GM21717 (cell line): Measurements from ENCODE around the gene CPZ.

Experiments used
- ATAC-seq: cut with Tn5 transposase; IDR thresholded peaks from one replicate; pipeline ENCODE4 v1.9.1; 2021; ENCODE audit warnings: mild to moderate bottlenecking, moderate library complexity; ENCODE audit not compliant: unreplicated experiment

CPZ gene

DNA sequence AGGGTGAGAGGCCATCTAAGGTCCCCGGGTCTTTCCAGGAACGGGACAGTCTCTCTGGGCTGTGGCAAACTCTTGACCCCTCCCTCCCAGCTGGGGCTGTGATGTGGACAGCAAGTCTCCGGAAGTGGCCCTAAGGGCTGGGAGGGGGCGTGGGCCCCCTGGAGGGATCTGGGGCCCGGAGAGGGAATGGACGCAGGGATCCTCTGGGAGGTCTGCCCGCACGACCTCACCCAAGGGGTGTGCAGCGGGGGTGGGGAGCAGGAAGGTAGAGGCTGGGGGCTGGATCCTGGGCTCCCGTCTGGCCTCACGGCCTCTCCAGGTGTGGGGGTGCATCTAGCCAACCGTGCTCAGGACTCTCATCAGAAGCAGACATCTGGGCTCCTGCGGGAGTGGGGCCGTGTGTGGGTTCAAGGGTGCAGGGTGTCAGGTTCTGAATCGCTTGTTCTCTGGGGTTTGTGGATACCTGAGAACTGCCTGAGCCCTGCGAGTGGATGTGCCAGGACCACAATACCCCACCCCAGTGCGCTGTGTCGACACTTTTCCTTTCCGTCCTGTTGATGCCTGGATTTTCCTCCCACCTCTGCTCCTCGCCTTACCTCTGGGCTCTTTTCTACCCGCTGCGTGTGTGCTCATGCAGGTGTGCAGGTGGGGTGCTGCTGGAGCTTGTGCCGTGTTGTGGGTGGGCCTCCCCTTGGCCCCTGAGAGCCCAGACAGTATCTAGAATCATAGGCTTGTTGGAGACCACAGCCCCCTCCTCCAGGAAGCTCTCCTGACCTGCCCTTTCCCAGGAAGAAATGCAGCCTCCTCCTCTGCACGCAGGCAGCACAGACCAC lies 915 bp downstream of the CPZ start:
- ATAC-seq, result no peak

DNA sequence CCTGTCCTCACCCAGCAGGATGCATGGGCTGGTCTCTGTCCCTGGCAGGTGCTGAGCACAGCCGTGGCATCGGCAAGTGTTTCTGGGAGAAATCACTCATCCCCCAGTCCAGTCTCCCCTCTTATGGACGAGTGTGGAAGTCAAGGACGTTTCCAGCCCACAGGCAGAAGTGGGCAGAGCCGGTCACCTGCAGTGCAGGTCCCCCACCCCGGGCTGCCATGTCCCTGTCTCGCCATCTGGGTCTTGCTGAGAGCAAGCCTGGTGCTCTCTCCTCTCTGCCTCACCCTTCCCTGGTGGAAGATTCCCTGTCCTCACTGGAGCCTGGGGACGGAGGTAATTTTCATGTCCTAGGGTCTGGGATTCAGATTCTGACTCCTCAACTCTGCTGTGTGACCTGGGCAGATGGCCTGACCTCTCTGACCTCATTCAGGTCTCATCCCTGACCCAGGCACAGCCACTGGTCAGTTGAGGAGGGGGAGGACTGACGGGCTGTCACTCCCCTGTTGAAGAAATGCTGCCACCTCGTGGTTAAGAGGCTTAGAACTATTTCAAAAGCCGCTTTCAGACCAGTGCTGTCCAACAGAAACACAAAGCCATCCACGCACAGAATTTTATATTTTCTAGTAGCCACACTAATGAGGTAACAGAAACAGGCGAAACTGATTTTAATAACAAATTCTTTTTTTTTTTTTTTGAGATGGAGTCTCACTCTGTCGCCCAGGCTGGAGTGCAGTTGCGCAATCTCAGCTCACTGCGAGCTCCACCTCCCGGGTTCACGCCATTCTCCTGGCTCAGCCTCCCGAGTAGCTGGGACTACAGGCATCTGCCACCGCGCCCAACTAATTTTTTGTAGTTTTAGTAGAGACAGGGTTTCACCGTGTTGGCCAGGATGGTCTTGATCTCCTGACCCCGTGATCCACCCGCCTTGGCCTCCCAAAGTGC lies 1.8 kb downstream of the CPZ start:
- ATAC-seq, result no peak

DNA sequence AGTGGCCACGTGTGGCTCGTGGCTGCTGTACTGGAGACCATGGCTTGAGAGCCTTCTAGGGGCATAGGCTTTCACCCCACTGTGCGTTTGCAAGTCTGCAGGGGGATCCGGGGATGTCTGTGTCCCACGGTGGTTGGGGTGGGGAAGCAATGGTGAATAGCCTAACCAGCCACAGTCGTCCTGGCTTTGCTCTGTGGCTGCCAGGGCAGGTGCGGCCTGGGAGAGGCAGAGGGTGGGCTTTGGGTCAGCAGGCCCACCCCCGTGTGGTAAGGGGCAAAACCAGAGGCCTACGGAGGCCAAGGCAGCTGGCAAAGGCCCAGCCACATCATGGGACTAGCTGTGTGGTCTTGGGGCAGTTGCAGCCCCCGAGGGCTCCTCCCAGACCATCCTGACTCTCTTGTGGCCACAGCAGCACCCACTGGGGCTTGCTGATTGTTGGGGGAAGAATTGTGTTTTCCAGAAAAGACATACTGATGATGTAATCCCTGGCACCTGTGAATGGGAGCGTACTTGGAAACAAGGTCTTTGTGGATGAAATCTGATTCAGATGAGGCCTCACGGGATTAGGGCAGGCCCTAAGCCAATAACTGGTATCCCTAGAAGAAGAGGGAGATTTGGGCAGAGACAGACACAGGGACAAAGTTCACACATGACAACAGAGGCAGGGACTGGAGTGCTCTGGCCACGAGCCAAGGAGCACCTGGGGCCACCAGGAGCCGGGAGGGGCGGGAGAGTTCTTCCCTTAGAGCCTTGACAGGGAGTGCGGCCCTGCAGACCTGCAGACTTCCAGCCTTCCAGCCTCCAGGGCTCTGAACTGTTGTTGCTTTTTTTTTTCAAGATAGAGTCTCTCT lies 2.9 kb downstream of the CPZ start:
- no peak for ATAC-seq

DNA sequence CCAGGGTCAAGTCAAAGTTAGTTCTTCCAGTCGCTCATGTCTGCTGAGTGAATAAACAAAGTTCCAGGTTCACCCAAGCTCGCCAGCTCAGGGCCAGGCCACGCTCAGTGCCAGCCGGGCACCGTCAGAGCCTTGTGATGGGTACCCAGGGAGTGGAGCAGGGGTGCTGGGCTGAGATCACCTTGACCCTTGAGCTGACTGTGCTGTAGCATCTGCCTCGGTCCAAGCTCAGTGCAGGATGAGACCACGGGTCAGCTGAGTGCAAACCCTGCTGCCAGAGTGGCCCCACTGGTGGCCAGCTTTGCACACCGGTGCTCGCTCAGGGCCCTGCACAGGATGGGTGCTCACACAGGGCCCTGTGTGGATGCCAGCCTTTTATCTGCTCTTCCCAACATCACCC lies 4.3 kb downstream of the CPZ start:
- ATAC-seq, result no peak

DNA sequence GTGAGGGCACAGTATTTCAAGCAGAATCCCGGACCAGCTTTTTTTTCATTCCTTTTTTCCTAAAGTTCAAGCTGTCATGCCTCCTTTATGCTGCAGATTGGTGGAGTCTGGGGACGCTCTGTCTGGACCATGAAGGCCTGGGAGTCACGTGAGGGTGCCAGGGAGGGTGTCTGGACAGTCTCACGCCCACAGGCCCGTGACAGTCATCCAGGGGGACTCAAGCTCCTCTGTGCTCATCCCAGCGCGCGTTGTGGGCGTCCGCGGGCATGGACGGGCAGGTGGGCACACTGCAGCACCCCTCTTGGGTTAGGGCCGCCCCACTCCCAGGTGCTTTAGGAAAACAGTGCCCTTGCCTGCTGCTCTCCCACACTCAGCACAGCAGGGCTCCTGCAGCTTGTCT lies 4.8 kb downstream of the CPZ start:
- ATAC-seq, result no peak

DNA sequence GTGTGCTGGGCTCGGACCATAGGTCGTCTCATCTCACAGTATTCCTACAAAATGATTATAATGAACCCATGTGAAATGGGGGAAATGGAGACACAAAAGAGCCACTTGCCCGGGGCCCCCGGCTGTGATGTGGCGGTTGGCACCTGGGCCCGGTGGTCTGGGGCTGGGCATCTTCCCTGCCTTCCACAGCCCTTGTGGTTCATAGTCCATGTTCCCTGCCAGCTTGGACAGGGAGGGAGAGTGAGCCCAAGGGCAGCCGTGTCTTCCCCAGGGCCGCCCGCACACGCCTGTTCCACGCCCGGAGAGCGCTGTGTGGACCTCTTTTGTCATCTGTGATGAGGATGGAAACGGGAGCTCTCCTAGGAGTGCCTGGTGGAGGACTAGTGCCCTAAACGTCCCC lies 5.2 kb downstream of the CPZ start:
- ATAC-seq, result no peak

DNA sequence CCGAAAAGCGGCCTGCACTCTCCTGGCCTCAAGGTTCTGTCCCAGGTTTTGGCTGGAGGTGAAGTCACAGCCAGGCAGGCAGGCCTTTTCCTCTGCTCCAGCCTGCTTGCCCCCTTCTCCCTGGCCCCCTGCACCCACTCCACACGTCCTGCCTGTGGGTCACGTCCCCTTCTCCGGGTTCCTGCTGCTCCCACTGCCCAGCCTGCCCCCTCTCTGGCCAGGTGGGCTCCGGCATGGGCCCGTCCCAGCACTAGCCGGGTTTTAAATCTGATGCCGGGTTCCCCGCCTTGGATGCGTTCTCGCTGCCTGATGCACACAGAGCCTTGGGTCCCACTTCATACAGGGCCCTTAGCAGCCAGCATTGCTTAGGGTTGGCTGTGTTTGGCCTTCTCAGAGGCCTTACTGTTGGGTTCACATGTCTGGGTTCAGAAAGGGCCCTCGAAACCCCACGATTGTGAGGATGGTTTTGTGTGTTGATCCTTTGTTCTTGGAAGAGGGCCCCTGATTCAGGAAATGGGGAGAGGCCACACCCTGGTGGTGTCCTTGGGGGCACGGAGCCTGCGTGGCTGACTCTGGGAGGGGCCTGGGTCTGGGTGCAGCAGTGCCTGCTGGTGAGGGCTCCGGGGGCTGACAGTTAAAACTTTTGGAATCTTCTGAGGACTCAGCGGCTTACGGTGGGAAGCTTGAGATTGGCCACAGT lies 6.0 kb downstream of the CPZ start:
- ATAC-seq, result no peak

DNA sequence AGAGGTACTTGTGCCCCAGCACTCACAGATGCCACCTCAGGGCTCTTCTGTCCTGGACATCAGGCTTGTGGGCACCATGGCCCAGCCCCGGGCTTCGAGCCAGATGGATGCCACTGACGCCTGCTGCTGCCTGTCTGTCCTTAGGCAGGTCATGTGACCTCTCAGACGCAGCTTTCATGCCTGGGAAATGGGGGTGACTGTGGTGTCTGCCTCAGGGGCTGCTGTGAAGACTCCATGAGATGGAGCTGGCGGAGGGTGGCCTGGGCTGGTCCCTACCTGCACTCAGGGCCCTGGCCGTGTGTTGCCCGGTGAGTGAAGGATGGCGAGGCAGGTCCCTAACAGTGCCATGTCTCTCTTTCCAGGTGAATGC lies 6.5 kb downstream of the CPZ start:
- no peak for ATAC-seq

DNA sequence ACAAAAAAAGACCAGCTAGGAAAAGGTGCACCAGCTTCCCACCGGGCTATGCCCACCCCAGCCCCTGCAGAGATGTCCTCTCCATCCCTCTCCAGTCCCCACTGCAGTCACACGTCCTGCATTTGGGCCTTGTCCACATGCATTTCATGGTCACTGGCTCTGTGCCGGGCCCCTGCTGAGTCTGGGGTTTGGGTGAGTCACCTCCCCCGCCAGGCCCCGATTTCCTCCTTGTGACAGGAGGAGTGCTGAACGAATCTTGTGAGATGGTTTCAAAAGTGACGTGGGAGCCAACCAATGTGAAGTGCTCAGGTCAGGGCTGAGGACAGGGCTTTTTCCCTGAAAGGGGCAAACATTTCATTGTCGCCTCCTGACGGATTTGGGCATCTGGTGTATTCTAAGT lies 7.1 kb downstream of the CPZ start:
- ATAC-seq, result no peak

DNA sequence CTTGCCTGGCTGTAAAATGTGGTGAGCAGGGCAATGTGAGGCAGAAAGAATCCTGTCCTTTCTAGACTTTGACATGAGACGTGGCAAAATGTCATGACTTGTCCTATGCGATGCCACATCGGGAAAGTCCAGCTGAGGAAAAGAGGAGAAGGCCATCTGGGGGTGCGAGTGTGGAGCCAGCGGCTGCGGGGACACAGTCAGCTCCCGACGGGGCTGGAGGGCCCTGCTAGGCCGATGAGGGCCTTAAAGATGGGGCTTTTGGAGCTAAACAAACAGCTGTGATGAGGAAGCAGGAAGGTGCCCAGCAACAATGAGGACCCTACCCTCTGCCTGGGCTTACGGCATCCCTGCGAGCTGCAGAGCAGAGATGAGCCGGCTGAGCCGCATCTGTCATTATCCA lies 7.7 kb downstream of the CPZ start:
- ATAC-seq, result no peak

DNA sequence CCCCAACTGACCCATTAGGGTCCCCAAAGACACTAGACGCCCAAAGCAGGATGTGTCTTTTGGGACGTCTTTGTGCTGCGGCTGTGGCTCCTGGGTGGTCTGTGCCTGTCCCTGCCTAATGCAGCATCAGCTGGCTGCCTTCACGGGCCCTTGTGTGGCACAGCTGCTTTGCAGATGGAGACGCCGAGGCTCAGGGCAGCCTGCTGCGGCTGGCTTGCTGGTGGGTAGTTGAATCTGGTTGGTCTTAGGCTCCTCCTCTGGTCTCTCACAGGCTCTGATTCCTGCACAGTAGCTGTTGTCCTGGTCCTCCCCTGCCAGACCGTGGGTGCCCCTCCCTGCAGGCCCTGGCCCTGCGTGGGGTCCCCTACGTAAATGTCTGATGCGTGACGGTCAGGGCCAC lies 8.1 kb downstream of the CPZ start:
- ATAC-seq, result no peak

DNA sequence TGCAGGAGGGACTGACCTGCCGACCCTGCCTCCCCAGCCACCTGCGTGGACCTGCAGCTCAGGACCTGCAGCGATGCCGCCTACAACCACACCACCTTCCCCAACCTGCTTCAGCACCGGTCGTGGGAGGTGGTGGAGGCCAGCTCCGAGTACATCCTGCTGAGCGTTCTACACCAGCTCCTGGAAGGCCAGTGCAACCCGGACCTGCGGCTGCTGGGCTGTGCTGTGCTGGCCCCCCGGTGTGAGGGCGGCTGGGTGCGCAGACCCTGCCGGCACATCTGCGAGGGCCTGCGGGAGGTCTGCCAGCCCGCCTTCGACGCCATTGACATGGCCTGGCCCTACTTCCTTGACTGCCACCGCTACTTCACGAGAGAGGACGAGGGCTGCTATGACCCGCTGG lies 8.5 kb downstream of the CPZ start:
- no peak for ATAC-seq

DNA sequence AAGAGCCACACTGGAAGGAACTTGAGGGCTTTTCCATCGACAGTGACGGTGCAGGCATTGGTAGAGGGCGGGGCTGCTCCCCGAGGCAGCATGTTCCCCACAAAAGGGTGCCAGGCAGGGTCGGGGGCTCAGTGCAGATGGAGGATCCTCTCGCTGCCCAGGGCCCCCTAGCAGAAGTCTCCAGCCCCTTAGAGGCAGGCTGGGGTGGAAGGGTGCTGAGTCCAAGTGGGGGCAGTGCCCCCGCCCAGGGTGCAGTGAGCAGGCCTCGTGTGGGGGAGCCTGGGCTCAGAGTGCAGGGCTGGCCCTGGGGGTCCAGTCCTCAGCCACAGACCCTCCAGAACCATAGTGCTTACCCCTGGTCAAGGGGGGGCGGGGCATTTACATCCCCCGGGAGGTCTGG lies 9.0 kb downstream of the CPZ start:
- no peak for ATAC-seq

DNA sequence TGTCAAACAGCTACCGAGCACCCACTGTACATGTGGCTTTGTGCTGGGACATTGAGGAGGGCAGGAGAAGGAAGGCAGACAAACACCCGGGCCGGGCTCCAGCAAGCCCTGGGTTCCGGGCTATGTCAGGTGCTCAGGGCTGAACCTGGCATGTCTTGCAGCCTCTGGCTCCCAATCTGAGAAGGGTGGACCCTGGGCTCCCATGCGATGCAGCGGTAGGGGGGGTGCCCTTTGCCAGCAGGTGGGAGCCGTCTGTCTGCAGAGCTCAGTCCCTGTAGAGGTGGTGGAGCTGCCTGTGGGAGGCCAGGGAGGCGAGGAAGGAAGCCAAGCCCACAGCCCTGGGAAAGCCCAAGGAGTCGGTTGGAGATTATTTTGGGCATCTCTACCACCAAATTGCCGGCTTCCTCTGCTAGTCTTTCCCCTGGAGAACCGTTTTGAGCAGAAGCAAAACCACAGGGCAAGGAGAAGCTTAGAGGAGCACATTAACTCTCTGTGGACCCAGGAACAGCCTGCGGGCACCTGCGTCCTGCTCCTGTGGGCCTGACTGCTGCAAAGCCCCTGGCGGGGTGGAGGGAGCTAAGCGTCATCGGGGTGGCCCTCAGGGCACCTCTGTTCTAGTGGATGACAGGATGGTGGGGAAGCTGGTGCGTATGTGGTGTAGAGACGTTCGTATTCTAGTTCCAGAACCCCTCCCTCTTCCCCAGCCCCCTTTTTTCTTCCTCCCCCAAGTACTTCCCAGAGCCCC lies 10.3 kb downstream of the CPZ start:
- ATAC-seq, result no peak

DNA sequence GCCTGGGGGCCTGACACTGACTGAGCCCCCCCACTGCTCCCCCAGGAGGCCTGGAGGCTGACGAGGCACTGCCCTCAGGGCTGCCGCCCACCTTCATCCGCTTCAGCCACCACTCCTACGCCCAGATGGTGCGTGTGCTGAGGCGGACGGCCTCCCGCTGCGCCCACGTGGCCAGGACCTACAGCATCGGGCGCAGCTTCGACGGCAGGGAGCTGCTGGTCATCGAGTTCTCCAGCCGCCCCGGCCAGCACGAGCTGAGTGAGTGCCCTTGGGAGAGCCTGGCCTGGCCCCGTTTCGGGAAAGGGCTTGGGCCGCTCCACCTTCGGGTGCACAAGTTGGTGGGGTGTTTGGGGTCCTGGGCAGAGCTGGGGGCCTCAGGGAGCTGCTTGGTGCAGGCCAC lies 11.4 kb downstream of the CPZ start:
- ATAC-seq, result no peak

DNA sequence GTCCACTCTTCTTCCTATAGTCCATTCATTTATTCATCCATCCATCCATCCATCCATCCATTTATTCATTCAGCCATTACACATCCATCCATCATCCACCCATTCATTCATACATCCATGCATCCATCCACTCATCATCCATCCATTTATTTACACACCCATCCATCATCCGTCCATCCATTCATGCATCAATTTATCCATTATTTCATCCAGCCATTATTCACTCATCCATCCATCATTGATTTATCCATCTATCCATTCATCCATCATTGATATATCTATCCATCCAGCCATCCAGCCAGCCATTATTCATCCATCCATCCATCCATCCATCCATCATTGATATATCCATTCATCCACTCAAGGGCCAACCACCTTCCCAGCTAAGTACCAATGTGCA lies 12.7 kb downstream of the CPZ start:
- no peak for ATAC-seq

DNA sequence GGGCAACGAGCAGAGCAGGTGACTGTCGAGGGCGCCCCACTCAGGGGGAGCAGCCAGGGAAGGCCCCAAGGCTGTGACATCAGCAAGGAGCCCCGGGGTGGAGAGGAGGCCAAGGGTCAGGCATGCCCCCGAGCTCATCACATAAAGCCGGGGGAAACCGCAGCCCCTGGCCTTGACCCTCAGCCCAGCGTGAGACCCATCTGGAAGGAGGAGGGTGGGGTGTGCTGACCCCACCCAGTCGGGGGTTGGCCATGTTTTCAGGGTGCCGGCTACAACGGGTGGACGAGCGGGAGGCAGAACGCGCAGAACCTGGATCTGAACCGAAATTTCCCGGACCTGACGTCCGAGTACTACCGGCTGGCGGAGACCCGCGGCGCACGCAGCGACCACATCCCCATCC lies 13.9 kb downstream of the CPZ start:
- ATAC-seq, result no peak

DNA sequence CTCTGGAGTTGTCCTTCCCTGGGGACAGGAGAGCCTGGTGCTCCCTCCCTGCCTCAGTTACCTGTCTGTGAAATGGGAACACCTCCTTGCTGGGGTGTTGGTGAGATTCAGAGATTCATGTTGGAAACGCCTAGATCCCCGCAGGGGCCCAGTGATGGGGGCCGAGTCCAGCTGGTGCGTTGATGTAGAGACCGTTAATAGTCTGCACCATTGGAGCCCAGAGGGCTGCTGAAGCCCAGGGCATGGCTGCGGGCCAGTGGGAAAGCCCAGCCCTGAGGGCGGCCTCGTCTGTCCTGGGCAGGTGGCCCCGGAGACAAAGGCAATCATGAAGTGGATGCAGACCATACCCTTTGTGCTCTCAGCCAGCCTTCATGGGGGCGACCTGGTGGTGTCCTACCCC lies 14.4 kb downstream of the CPZ start:
- no peak for ATAC-seq

DNA sequence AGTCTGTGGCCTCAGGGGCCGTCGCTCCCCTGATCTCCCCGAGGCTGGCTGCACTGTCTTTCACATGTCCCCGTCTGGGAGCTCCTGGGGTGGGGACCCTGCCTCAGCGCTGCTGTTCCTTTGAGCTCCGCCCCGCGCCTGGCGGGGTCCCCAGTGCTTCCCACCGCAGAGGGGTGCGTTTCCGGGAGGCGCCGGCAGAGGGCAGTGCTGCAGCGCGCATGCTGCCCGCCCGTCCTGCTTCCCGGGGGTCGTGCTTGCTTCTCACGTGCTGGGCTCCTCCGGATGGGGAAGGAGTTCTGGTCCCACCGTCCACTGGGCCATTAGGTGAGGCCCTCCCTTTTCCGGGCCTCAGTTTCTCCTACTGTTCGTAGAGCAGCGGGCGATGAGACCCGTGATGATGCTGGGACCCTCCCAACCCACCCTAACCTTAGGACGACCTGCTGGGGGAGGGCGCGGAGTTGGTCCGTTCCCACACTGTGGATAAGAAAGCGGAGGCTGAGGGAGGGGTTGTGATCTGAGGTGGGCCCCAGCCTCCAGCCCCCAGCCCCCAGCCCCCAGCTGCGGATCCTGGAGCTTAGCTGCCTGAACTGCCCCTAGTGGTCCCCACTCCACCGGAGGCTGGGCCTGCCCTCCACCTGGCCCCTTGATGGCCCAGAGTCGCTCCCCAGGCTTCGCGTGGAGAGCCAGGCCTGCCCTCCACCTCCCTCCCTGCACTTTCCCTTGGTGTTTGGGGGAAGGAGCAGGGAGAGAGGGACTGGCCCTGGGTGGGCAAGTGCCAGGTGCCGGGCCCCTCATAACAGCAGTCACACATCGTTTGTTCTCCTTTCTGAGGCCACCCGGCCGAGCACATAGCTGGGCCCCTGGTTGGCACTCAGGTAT lies 15.3 kb downstream of the CPZ start:
- no peak for ATAC-seq
